Kidney (tissue), 14 donors: Measurements from ENCODE around the gene PRR36. TPM values are rescaled to one million over a fixed set of nuclear protein-coding genes. Genes with fewer than 3 reads are reported as not detected.

Source experiments
- DNase-seq, 5 donors: peaks; one replicate each; pipeline ENCODE4 v3.0.0-alpha.2; 2013 to 2020
- FAIRE-seq: peaks from 2 replicates; lab custom pipeline; 2012; peaks lifted over from hg19 to GRCh38; lab: Jason Lieb, UNC
- H3K27ac ChIP-seq, 2 donors: one replicate each; pipeline ENCODE4 v1.7.0; 2013; ENCODE audit warnings: low read depth in 2 of 2, low read length in 2 of 2, inconsistent platforms in 1 of 2
- H3K27me3 ChIP-seq: one replicate; pipeline ENCODE4 v1.7.1; 2013; ENCODE audit warnings: low read length, inconsistent platforms; ENCODE audit not compliant: control insufficient read depth, insufficient read depth
- H3K36me3 ChIP-seq, 3 donors: one replicate each; pipeline versions ENCODE4 v1.7.0 to v1.7.1; 2013; ENCODE audit warnings: low read length in 3 of 3, control low read depth in 1 of 3, inconsistent platforms in 1 of 3; ENCODE audit not compliant: insufficient read depth in 3 of 3, control insufficient read depth in 2 of 3
- H3K4me1 ChIP-seq, 3 donors: one replicate each; pipeline versions ENCODE4 v1.7.0 to v1.7.1; 2013; ENCODE audit warnings: low read length in 3 of 3, inconsistent platforms in 1 of 3, low read depth in 1 of 3; ENCODE audit not compliant: control insufficient read depth in 2 of 3, insufficient read depth in 2 of 3
- H3K4me3 ChIP-seq, 3 donors: one replicate each; pipeline versions ENCODE4 v1.7.0 to v1.8.1; 2013; ENCODE audit warnings: low read length in 3 of 3, control low read depth in 1 of 3, inconsistent platforms in 1 of 3
- H3K9ac ChIP-seq, 3 donors: one replicate each; pipeline versions ENCODE4 v1.7.0 to v1.7.1; 2013; ENCODE audit warnings: low read length in 3 of 3, control low read depth in 1 of 3, inconsistent platforms in 1 of 3
- H3K9me3 ChIP-seq, 3 donors: one replicate each; pipeline versions ENCODE4 v1.7.0 to v1.7.1; 2013; ENCODE audit warnings: low read length in 3 of 3, control low read depth in 1 of 3, inconsistent platforms in 1 of 3; ENCODE audit not compliant: control insufficient read depth in 2 of 3, insufficient read depth in 1 of 3
- CTCF ChIP-seq: IDR thresholded peaks from 3 replicates; pipeline ENCODE4 v1.5.1; 2012; ENCODE audit warnings: mild to moderate bottlenecking, moderate library complexity, borderline replicate concordance; ENCODE audit not compliant: insufficient read depth; ENCODE audit errors: extremely low read depth
- intact Hi-C: fragments of 100-400 bp; cut with DNase I; formaldehyde crosslinking; loops from one replicate; pipeline ENCODE4 v1.11.1; 2022
- polyA plus RNA-seq: library from polyadenylated mRNA; stranded (reverse); fragments of 350-450 nt; fragmentation: Illumina TruSeq; extraction: RNeasy Lipid Tissue Mini Kit (QIAGEN cat#74804); gene quantifications from one replicate; pipeline ENCODE4 v1.2.3, GENCODE V29; 2014; ENCODE audit warnings: low read depth, low replicate concordance; ENCODE audit not compliant: insufficient read depth
- total RNA-seq: library from RNA; stranded (reverse); fragmentation: NEBNext Ultra II Directional; extraction: Animal tissue kit (Norgen Biotek cat#: 25700); gene quantifications from one replicate; pipeline ENCODE4 v1.2.1, GENCODE V29; 2021
- donor health status: control.
- donor health status: control.
- donor health status: control.
- donor health status: control.
- donor health status: control.
- donor health status: DM: yes; HTN: yes; CAD: no.
- donor health status: Normal renal cell carcinoma (clear cell type).

PRR36 gene
- total and polyA plus RNA-seq, 2 donors from 2014 or later: 1.1 to 4.2 TPM

GRCh38 chr19:7818806-7819205 is 55.4 kb downstream of the PRR36 start:
- Histone ChIP-seq H3K27ac (no peak overlapping the region), H3K9ac (no peak overlapping the region), H3K9me3 (peaks cover 0 to 5% (median 3%) of the 10 kb centered on the region in 3 donors), H3K27me3 (no peaks in the 10 kb centered on the region), H3K4me1 (no peaks in the 10 kb centered on the region), H3K4me3 (no peak overlapping the region), H3K36me3 (no peaks in the 10 kb centered on the region)
- TF ChIP-seq CTCF: no peak
- FAIRE-seq (no peak), DNase-seq (no peak)
- intact Hi-C loops: no loop called here

Other genes with a start within 250 kb of the PRR36 start
- 44.4 TPM for gene XAB2, start 244.8 kb downstream of the PRR36 start, total RNA-seq
- gene XAB2, start 244.8 kb downstream of the PRR36 start, polyA plus RNA-seq: 34.2 TPM
- gene PET100, start 244.6 kb downstream of the PRR36 start, total RNA-seq: 112 TPM
- 181 TPM for gene PET100, start 244.6 kb downstream of the PRR36 start, polyA plus RNA-seq
- 6.1 TPM for gene PCP2, start 240.7 kb downstream of the PRR36 start, total RNA-seq
- gene PCP2, start 240.7 kb downstream of the PRR36 start, polyA plus RNA-seq: 8.9 TPM
- 136 TPM for gene STXBP2, start 237.3 kb downstream of the PRR36 start, total RNA-seq
- gene STXBP2, start 237.3 kb downstream of the PRR36 start, polyA plus RNA-seq: 74.8 TPM
- 1.1 TPM for gene RETN, start 205.3 kb downstream of the PRR36 start, total RNA-seq
- gene RETN, start 205.3 kb downstream of the PRR36 start, polyA plus RNA-seq: not detected
- 0.38 TPM for gene MCEMP1, start 197.3 kb downstream of the PRR36 start, total RNA-seq
- gene MCEMP1, start 197.3 kb downstream of the PRR36 start, polyA plus RNA-seq: 0.28 TPM
- 82.6 TPM for gene TRAPPC5, start 193.6 kb downstream of the PRR36 start, total RNA-seq
- 222 TPM for gene TRAPPC5, start 193.6 kb downstream of the PRR36 start, polyA plus RNA-seq
- 1.0 TPM for gene FCER2, start 172.3 kb downstream of the PRR36 start, total RNA-seq
- not detected for gene FCER2, start 172.3 kb downstream of the PRR36 start, polyA plus RNA-seq
- 0.72 TPM for gene CLEC4G, start 142.3 kb downstream of the PRR36 start, total RNA-seq
- 1.1 TPM for gene CLEC4G, start 142.3 kb downstream of the PRR36 start, polyA plus RNA-seq
- gene CD209, start 126.9 kb downstream of the PRR36 start, total RNA-seq: 11.7 TPM
- 1.2 TPM for gene CD209, start 126.9 kb downstream of the PRR36 start, polyA plus RNA-seq
- 0.54 TPM for gene CLEC4M, start 111.1 kb downstream of the PRR36 start, total RNA-seq
- not detected for gene CLEC4M, start 111.1 kb downstream of the PRR36 start, polyA plus RNA-seq
- gene EVI5L, start 44.2 kb downstream of the PRR36 start, total RNA-seq: 15.9 TPM
- gene EVI5L, start 44.2 kb downstream of the PRR36 start, polyA plus RNA-seq: 14.5 TPM
- gene LRRC8E, start 14.1 kb upstream of the PRR36 start, total RNA-seq: 9.1 TPM
- gene LRRC8E, start 14.1 kb upstream of the PRR36 start, polyA plus RNA-seq: 2.2 TPM
- 37.0 TPM for gene MAP2K7, start 29.5 kb upstream of the PRR36 start, total RNA-seq
- gene MAP2K7, start 29.5 kb upstream of the PRR36 start, polyA plus RNA-seq: 16.7 TPM
- gene TGFBR3L, start 40.4 kb upstream of the PRR36 start, total RNA-seq: 0.44 TPM
- gene TGFBR3L, start 40.4 kb upstream of the PRR36 start, polyA plus RNA-seq: 1.5 TPM
- gene SNAPC2, start 45.9 kb upstream of the PRR36 start, total RNA-seq: 18.4 TPM
- 24.3 TPM for gene SNAPC2, start 45.9 kb upstream of the PRR36 start, polyA plus RNA-seq
- gene CTXN1, start 51.7 kb upstream of the PRR36 start, total RNA-seq: 25.9 TPM
- 8.9 TPM for gene CTXN1, start 51.7 kb upstream of the PRR36 start, polyA plus RNA-seq
- gene TIMM44, start 69.3 kb upstream of the PRR36 start, total RNA-seq: 57.8 TPM
- 46.7 TPM for gene TIMM44, start 69.3 kb upstream of the PRR36 start, polyA plus RNA-seq
- 64.7 TPM for gene ELAVL1, start 131.3 kb upstream of the PRR36 start, total RNA-seq
- 34.6 TPM for gene ELAVL1, start 131.3 kb upstream of the PRR36 start, polyA plus RNA-seq
- not detected for gene CCL25, start 178.4 kb upstream of the PRR36 start, total RNA-seq
- gene CCL25, start 178.4 kb upstream of the PRR36 start, polyA plus RNA-seq: not detected